GM19438 (cell line): ENCODE measurements around the gene DIAPH2.
A peak's percentile ranks its signal among the peaks of the same experiment; 100 is the strongest.

Experiments
- ATAC-seq: cut with Tn5 transposase; IDR thresholded peaks from one replicate; pipeline ENCODE4 v1.9.1; 2021; ENCODE audit warnings: low read depth; ENCODE audit not compliant: unreplicated experiment

DIAPH2 gene

GRCh38 chrX:97030463-97030862 is 345.8 kb downstream of the DIAPH2 start:
- no peak for ATAC-seq

DNA sequence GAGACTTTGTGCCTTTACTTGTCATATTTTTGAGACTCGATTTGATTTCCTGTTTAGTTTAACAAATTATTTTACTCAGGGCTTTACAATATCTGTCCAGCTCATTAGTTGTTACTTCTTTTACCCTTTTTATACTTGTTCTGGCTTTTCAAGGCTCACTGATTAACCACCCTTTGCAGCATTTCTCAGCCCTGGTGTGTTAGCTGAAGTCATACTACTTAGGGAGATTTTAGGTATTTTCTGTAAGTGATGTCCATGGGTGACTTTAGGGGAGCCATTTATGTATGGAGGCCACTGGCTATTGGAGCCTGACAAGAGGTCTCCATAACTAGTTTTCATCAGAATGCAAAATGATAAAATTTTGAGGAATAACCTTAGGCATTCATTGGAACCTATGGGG is 346.3 kb downstream of the DIAPH2 start:
- ATAC-seq, result no peak

DNA sequence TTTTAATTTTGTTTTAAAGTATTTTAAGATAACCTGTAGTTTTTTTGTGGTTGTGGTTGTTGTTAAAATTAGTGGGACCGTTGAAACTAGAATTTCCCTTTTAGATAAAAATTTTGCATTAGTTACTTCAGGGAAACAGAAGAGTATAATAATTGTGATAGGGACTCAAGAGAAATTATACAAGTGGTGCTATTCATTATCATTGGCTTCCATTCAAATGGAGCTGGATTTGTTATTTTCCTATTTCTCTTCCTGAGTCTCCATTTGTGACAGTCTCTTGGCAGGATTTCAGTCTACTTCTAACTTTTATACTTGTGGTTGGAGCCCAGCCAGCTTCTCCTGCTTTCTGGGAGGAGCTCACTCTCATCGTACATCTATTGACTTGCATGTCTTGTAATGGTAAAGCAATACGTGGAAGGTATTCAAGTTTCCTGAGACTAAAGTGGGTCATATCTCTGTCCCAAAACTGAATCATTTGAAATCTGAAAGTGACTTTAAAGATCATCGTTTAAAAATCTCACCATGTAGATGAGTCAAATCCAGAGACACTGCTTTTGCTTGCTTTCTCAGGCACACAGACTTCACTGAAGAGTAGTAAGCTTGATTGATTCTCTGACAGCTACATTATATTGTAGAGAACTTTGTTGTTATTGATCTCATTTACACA is 354.9 kb downstream of the DIAPH2 start:
- ATAC-seq, result peak; percentile 79

GRCh38 chrX:97045470-97045869 is 360.8 kb downstream of the DIAPH2 start:
- no peak for ATAC-seq

- no peak for ATAC-seq
Measured at GRCh38 chrX:97046867-97047266, 362.2 kb downstream of the DIAPH2 start.

GRCh38 chrX:97050392-97050791 is 365.8 kb downstream of the DIAPH2 start:
- ATAC-seq, result no peak

GRCh38 chrX:97057349-97057909 is 372.8 kb downstream of the DIAPH2 start:
- ATAC-seq, result no peak

DNA sequence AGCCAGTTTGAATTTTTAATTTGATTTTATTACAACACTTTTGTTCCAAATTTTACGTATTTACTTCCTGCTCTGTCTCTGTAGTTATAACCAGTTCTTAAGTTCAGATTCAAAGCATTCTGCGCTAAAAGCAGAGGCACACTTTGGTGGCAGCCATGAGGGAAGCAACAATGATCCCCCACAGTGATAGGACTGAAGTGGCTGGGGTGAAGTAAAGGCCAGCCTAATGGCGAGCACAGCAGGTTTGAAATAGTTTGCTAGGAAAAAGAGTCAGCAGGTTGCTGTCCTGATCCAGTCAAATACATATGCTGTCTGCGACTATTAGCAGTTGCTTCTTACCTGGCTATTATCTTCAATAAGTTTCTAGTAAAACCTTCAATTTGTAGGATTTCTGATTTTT is 375.4 kb downstream of the DIAPH2 start:
- no peak for ATAC-seq

GRCh38 chrX:97065066-97065465 is 380.4 kb downstream of the DIAPH2 start:
- no peak for ATAC-seq

GRCh38 chrX:97065973-97066372 is 381.3 kb downstream of the DIAPH2 start:
- no peak for ATAC-seq

DNA sequence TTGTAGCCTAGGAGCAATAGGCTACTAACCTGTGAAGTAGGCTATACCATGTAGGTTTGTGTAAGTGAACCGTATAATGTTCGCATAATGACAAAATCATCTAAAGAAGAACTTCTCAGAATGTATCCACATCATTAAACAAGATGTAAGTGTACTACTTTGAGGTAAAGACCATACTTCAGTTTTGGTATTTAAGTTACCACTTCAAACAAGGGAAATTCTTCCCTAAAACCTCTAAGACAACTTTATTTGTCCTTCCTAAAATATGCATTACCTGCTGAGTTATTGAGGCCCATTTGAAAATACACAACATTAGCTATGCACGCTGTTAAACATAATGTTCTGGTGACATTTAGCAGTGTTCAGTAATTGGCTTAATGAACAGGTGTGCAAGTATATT is 381.7 kb downstream of the DIAPH2 start:
- ATAC-seq, result no peak

DNA sequence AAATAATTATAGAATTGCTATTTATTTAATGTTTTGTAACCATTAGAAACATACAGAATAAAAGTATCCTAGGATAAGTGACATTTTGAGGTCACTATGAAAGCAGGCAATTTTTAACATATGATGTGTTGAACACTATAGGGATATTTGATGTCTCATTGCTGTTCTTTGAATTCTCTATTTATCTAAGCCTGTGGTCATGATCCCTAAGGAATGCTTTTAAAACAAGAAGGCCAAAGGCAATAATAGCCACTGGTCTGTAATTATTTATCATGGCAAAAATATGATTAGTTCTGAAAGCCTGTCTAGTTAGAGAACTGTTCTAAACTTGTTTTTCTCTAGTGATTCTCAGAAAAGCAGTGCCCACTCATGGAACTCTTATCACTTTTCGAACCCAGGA is 385.7 kb downstream of the DIAPH2 start:
- ATAC-seq, result no peak

- no peak for ATAC-seq
Measured at GRCh38 chrX:97074400-97074799, 389.8 kb downstream of the DIAPH2 start.

DNA sequence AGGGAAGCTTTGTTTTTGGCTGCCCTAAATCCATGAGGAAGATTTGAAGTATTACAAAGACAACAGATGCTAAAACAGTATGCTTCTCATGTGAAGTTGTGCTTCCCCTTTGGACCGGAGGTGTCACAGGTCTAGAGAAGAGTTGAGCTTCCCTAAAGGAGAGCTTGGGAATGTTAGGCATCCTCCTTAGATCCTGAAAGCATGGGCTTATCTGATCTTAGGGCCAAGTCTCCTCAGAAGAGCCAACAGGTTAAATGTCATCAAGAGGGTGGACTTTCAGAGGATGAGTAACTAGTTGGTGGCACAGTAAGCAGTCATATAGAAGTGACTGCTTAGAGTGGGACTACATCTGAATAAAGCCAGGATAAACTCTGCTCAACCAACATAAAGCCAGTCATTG is 404.5 kb downstream of the DIAPH2 start:
- ATAC-seq, result no peak

DNA sequence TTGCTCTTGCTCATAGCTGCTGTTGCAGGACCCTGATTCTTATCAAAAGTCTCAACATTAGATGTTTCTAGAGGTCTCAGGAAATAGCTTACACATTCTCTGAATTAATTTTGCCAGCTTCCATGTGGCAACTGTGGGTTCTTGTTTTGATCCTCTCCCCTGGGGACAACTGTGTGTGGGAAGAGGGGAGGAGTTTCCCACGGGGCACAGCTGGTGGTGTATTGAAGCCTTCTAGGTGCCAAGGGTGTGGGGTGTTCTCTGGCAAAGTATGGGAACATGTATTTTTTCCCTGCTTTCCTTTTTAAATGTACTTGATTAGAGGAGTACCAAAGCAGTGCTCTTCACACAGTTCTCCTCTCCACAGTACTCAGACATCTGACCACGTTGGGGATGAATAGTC is 411.7 kb downstream of the DIAPH2 start:
- ATAC-seq, result no peak

DNA sequence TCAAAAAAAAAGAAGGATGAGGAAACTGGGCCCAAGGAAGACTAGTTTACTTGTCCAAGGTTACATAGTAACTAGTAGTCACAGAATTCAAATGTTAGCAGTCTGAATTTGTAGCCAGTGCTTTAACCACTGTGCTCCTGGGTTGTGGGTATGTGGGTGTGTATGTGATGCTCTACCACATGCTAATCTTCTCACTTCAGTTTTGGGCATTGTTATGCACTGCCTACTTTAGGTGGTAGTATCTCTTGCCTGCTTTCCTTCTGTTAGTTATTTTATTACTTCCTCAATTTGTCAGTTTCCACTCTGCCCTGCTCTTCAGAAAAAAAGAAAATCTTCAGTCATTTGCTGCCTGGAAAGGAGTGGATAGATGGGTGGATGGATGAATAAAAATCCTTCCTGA is 418.3 kb downstream of the DIAPH2 start:
- ATAC-seq, result no peak

DNA sequence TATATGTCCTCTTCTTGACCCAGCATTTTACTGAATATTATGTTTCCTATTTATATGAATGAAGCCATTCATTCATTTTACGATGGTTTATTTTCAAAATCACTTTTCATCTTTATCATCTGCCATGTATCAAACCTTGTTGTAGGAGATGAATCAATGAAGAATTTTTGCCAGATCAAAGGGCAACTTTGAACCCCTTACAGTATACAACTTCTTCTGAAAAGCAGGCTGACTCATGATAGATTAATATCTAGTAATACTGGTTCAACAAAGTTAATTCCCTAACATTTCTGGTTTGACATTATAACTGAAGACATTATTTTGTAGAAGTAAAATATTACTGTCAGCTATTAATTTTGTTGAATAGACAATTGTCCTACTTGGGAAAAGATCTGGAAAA is 425.1 kb downstream of the DIAPH2 start:
- ATAC-seq, result no peak

DNA sequence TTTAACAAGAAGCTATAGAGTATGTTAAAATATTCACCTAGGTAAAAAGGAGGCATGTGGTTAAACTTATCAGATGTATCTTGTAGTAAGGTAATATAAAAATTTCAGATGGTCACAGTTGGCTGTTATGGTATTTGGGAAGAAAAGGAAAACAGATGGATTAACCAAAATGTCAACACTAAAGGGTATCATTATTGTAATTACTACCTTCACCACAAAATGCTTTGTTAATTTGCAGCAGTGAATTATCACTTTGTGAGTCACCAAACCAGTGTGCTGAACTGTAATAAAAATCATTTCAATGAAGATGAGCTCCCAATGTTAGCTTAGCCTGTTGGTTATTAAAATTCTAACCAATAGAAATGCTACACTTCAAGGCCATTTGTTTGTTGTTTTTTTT is 432.9 kb downstream of the DIAPH2 start:
- no peak for ATAC-seq

GRCh38 chrX:97119474-97120109 is 434.9 kb downstream of the DIAPH2 start:
- ATAC-seq, result no peak

- ATAC-seq, result no peak
Measured at GRCh38 chrX:97123001-97123400, 438.4 kb downstream of the DIAPH2 start.

DNA sequence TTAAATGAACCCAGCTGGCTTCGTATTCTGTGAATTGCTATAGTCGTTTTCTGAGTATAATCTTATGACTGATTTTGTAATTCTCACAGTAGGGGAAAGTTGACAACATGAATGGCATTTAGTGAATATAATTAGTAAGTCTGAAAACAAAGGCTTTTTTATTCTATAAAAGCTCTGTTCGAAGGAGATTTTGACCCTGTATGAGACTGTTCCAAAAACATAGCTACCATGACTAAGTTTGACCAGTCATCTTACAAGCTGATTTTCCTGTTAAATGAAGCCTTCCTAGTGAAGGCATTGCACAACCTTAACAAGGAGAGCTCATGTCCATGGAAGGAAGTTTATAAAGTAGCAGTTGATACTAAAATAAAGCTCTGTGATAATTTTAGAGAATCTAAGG is 441.4 kb downstream of the DIAPH2 start:
- ATAC-seq, result no peak
